ENCODE measurements around the gene MARCO. TPM values are rescaled to one million over a fixed set of nuclear protein-coding genes. Genes with fewer than 3 reads are reported as not detected.

MARCO gene
- polyA plus RNA-seq, 3 donors, result 12.7 to 43.7 (median 37.7) TPM

DNA sequence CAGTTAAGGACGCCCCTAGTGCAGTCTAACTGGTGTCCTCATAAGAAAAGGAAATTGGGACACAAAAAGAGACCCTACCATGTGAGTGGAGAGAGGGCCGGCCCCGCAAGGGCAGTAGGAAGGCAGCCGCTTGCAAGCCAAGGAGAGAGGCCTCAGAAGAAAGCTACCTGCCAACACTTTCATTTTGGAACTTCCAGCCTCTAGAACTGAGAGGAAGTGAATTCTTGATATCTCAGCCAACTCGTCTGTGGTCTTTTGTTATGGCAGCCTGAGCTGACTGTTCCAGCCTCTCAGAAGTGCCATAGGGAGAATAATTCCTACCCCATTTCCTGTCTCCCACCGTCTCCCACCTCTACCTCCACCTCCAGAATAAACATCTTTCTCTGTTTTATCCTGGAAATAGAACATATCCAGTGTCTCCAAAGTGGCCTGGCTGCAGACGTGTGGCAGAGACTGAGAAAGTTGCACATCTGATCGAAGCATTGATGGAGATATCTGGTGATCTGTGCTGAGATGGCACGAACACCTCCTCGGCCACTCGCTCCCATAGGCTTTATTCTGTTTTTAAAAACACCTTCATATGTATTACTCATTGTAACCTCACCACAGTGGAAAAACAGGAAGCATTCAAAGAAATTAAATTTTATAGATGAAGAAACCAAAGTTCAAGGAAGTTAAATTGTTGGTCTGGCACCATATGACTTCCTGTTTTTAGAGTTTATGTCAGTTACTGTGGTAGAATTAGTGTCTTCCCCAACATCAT lies 39.5 kb upstream of the MARCO start:
- 30% methylated on average over 3 of the region's 11 CpGs for WGBS (ENCODE audit: insufficient coverage)
- Histone ChIP-seq H4K20me1 (ENCODE audit: insufficient read depth, low read length) (no peaks in the 10 kb centered on the region), H3K9me3 (replicated peaks in 1 of 2; ENCODE audit: control insufficient read depth in 1 of 2, insufficient read depth in 1 of 2, low read length in 2 of 2) (no peaks in the 10 kb centered on the region), H3K4me2 (replicated peaks; ENCODE audit: extremely low read depth, low read length, poor library complexity, severe bottlenecking) (peak overlapping the region; percentile 77), H3K9ac (ENCODE audit: insufficient read depth, low read length, poor library complexity, severe bottlenecking) (no peak overlapping the region), H2AFZ (ENCODE audit: insufficient read depth, low read depth, low read length, poor library complexity, severe bottlenecking) (no peak overlapping the region), H3K36me3 (replicated peaks in 1 of 2; ENCODE audit: control insufficient read depth in 1 of 2, insufficient read depth in 2 of 2, low read length in 2 of 2) (no peaks in the 10 kb centered on the region), H3K4me1 (ENCODE audit: control insufficient read depth in 1 of 2, insufficient read depth in 2 of 2, low read length in 2 of 2) (peaks cover 29 to 30% of the 10 kb centered on the region in 2 donors), H3K27ac (ENCODE audit: low read depth in 1 of 2, low read length in 2 of 2) (peak overlapping the region; percentile 34 to 77), H3K79me2 (ENCODE audit: insufficient read depth, low read length) (no peaks in the 10 kb centered on the region), H3K4me3 (replicated peaks in 1 of 3; ENCODE audit: low read depth in 2 of 3, low read length in 3 of 3) (peak overlapping the region; percentile 1 to 67 (median 14)), H3K27me3 (ENCODE audit: control insufficient read depth in 2 of 2, insufficient read depth in 2 of 2, low read length in 2 of 2) (no peaks in the 10 kb centered on the region)
- intact Hi-C loops (cut with micrococcal nuclease), result loop anchor here (5.0 kb wide), 2 partner anchors 40 to 70 kb away; partner anchors contain the start of gene MARCO (in 1 of the 2)
- Mint-ChIP-seq H3K36me3 (peaks cover 0 to 11% of the 10 kb centered on the region in 2 donors), H3K9me3 (peaks cover 0 to 15% (median 1%) of the 10 kb centered on the region in 7 donors), H3K4me1 (peaks cover 34% of the 10 kb centered on the region), H3K27me3 (ENCODE audit: low read depth in 3 of 3) (peaks cover 4 to 15% (median 9%) of the 10 kb centered on the region in 3 donors), H3K4me3 (peak overlapping the region; percentile 67 to 88), H3K27ac (peak overlapping the region; percentile 83 to 95 (median 93))
- TF ChIP-seq, protein P1, sequence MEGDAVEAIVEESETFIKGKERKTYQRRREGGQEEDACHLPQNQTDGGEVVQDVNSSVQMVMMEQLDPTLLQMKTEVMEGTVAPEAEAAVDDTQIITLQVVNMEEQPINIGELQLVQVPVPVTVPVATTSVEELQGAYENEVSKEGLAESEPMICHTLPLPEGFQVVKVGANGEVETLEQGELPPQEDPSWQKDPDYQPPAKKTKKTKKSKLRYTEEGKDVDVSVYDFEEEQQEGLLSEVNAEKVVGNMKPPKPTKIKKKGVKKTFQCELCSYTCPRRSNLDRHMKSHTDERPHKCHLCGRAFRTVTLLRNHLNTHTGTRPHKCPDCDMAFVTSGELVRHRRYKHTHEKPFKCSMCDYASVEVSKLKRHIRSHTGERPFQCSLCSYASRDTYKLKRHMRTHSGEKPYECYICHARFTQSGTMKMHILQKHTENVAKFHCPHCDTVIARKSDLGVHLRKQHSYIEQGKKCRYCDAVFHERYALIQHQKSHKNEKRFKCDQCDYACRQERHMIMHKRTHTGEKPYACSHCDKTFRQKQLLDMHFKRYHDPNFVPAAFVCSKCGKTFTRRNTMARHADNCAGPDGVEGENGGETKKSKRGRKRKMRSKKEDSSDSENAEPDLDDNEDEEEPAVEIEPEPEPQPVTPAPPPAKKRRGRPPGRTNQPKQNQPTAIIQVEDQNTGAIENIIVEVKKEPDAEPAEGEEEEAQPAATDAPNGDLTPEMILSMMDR (IDR thresholded peaks at IDR 0.05), result no peak
- peak; percentile 75 to 93 (median 87) for DNase-seq

DNA sequence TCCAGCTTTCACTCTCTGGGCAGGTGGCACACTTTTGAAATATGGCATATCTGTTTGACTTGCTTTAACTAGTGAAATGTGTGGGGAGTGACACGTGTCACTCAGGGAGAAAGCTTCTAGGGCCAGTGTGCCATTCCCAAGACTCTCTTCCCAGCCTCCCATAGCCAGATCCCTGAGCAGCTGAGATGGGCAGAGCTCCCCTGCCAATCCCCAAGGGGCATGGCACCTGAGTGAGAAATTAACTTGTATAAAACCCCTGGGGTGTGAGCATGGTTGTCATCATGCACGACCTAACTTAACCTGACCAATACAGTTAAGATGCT lies 39.0 kb upstream of the MARCO start:
- Mint-ChIP-seq H3K4me1 (peaks cover 34% of the 10 kb centered on the region), H3K4me3 (peak overlapping the region in 1 of 2 donors; percentile 75), H3K27ac (peak overlapping the region; percentile 83 to 95 (median 93)), H3K36me3 (peaks cover 0 to 11% of the 10 kb centered on the region in 2 donors), H3K27me3 (ENCODE audit: low read depth in 3 of 3) (peaks cover 4 to 18% (median 9%) of the 10 kb centered on the region in 3 donors), H3K9me3 (peaks cover 0 to 15% (median 1%) of the 10 kb centered on the region in 7 donors)
- Histone ChIP-seq H3K79me2 (ENCODE audit: insufficient read depth, low read length) (no peaks in the 10 kb centered on the region), H3K36me3 (replicated peaks in 1 of 2; ENCODE audit: control insufficient read depth in 1 of 2, insufficient read depth in 2 of 2, low read length in 2 of 2) (no peaks in the 10 kb centered on the region), H3K27me3 (ENCODE audit: control insufficient read depth in 2 of 2, insufficient read depth in 2 of 2, low read length in 2 of 2) (no peaks in the 10 kb centered on the region), H3K9ac (ENCODE audit: insufficient read depth, low read length, poor library complexity, severe bottlenecking) (no peak overlapping the region), H2AFZ (ENCODE audit: insufficient read depth, low read depth, low read length, poor library complexity, severe bottlenecking) (no peak overlapping the region), H4K20me1 (ENCODE audit: insufficient read depth, low read length) (no peaks in the 10 kb centered on the region), H3K27ac (ENCODE audit: low read depth in 1 of 2, low read length in 2 of 2) (peak overlapping the region; percentile 47 to 77), H3K4me1 (ENCODE audit: control insufficient read depth in 1 of 2, insufficient read depth in 2 of 2, low read length in 2 of 2) (peaks cover 29 to 30% of the 10 kb centered on the region in 2 donors), H3K4me3 (replicated peaks in 1 of 3; ENCODE audit: low read depth in 2 of 3, low read length in 3 of 3) (peak overlapping the region in 1 of 3 experiments; percentile 67), H3K4me2 (replicated peaks; ENCODE audit: extremely low read depth, low read length, poor library complexity, severe bottlenecking) (peak overlapping the region; percentile 77), H3K9me3 (replicated peaks in 1 of 2; ENCODE audit: control insufficient read depth in 1 of 2, insufficient read depth in 1 of 2, low read length in 2 of 2) (no peaks in the 10 kb centered on the region)
- WGBS (ENCODE audit: insufficient coverage), result no CpG with 5 or more reads among the region's 2 CpGs
- intact Hi-C loops (cut with micrococcal nuclease), result loop anchor here (5.0 kb wide), 2 partner anchors 39 to 69 kb away; partner anchors contain the start of gene MARCO (in 1 of the 2)
- TF ChIP-seq, protein P1 (IDR thresholded peaks at IDR 0.05), result no peak
- DNase-seq, result no peak

Data from CD14-positive monocyte (primary cell).